ENCODE measurements around the gene DCP2.

The DCP2 gene

GRCh38 chr5:113047733-113048652 is 71.4 kb downstream of the DCP2 start:
- no peak for DNase-seq

- DNase-seq, result no peak
These were observed 72.3 kb downstream of the DCP2 start for GRCh38 chr5:113048931-113049330.

GRCh38 chr5:113050721-113051382 is 74.3 kb downstream of the DCP2 start:
- DNase-seq, result no peak

GRCh38 chr5:113052041-113052795 is 75.6 kb downstream of the DCP2 start:
- no peak for DNase-seq

- no peak for DNase-seq
These were observed 77.0 kb downstream of the DCP2 start for GRCh38 chr5:113053511-113053995.

- DNase-seq, result no peak
These were observed 78.3 kb downstream of the DCP2 start for GRCh38 chr5:113054899-113055298.

- DNase-seq, result no peak
These were observed 80.4 kb downstream of the DCP2 start for GRCh38 chr5:113056988-113057387.

- DNase-seq, result no peak
These were observed 81.0 kb downstream of the DCP2 start for GRCh38 chr5:113057557-113057984.

GRCh38 chr5:113058269-113058668 is 81.7 kb downstream of the DCP2 start:
- DNase-seq, result no peak

- no peak for DNase-seq
These were observed 82.2 kb downstream of the DCP2 start for GRCh38 chr5:113058706-113059226.

GRCh38 chr5:113059232-113060040 is 82.8 kb downstream of the DCP2 start:
- DNase-seq, result no peak

GRCh38 chr5:113060408-113061025 is 83.9 kb downstream of the DCP2 start:
- no peak for DNase-seq

GRCh38 chr5:113061846-113062780 is 85.5 kb downstream of the DCP2 start:
- DNase-seq, result no peak

- DNase-seq, result no peak
These were observed 86.4 kb downstream of the DCP2 start for GRCh38 chr5:113062869-113063508.

GRCh38 chr5:113063927-113064326 is 87.3 kb downstream of the DCP2 start:
- DNase-seq, result no peak

GRCh38 chr5:113064806-113065205 is 88.2 kb downstream of the DCP2 start:
- no peak for DNase-seq

GRCh38 chr5:113065626-113066025 is 89.0 kb downstream of the DCP2 start:
- no peak for DNase-seq

- no peak for DNase-seq
These were observed 91.2 kb downstream of the DCP2 start for GRCh38 chr5:113067635-113068344.

- DNase-seq, result no peak
These were observed 92.0 kb downstream of the DCP2 start for GRCh38 chr5:113068559-113068958.

Measured in NCI-H345 (cell line).